Hepatocyte (in vitro differentiated cells): ENCODE results near the gene GPD2. TPM values are rescaled to one million over a fixed set of nuclear protein-coding genes. Genes with fewer than 3 reads are reported as not detected.

ENCODE experiments used
- DNase-seq: peaks from one replicate; pipeline ENCODE4 v3.0.0-alpha.2; 2016; ENCODE audit warnings: low spot score
- H2AFZ ChIP-seq: fragments of 200-600 bp; sonication (generic); 2 replicates; pipeline ENCODE4 v1.6.0; 2016; ENCODE audit warnings: antibody characterized with exemption, mild to moderate bottlenecking
- H3K27ac ChIP-seq: fragments of 200-600 bp; sonication (generic); 2 replicates; pipeline ENCODE4 v1.5.1; 2016; ENCODE audit warnings: mild to moderate bottlenecking
- H3K27me3 ChIP-seq: fragments of 200-600 bp; sonication (generic); 2 replicates; pipeline ENCODE4 v1.6.1; 2016
- H3K36me3 ChIP-seq: fragments of 200-600 bp; sonication (generic); replicated peaks from 2 replicates; pipeline ENCODE4 v1.5.1; 2016; ENCODE audit warnings: low read depth; ENCODE audit not compliant: insufficient read depth
- H3K4me1 ChIP-seq: fragments of 200-600 bp; sonication (generic); 2 replicates; pipeline ENCODE4 v1.5.1; 2016; ENCODE audit warnings: mild to moderate bottlenecking, moderate library complexity; ENCODE audit not compliant: insufficient read depth
- H3K4me2 ChIP-seq: fragments of 200-600 bp; sonication (generic); 2 replicates; pipeline ENCODE4 v1.6.0; 2016
- H3K4me3 ChIP-seq: fragments of 200-600 bp; sonication (generic); 2 replicates; pipeline ENCODE4 v1.5.1; 2016; ENCODE audit warnings: mild to moderate bottlenecking
- H3K79me2 ChIP-seq: fragments of 200-600 bp; sonication (generic); 2 replicates; pipeline ENCODE4 v1.6.0; 2017; ENCODE audit warnings: mild to moderate bottlenecking
- H3K9me2 ChIP-seq: fragments of 200-600 bp; sonication (generic); replicated peaks from 2 replicates; pipeline ENCODE4 v1.6.0; 2017; ENCODE audit warnings: mild to moderate bottlenecking; ENCODE audit not compliant: insufficient read depth
- H3K9me3 ChIP-seq: fragments of 200-600 bp; sonication (generic); 2 replicates; pipeline ENCODE4 v1.5.1; 2016; ENCODE audit warnings: low read depth, mild to moderate bottlenecking
- H4K20me1 ChIP-seq: fragments of 200-600 bp; sonication (generic); 2 replicates; pipeline ENCODE4 v1.6.0; 2016; ENCODE audit warnings: mild to moderate bottlenecking; ENCODE audit not compliant: insufficient read depth, poor library complexity, severe bottlenecking
- EZH2 ChIP-seq: fragments of 200-600 bp; sonication (generic); IDR thresholded peaks from 2 replicates; pipeline ENCODE4 v1.6.1; 2016; ENCODE audit warnings: antibody characterized with exemption, mild to moderate bottlenecking, borderline replicate concordance
- EZH2phosphoT487 ChIP-seq: fragments of 200-600 bp; sonication (generic); IDR thresholded peaks from one replicate; pipeline ENCODE4 v1.6.1; 2018; ENCODE audit warnings: antibody characterized with exemption, mild to moderate bottlenecking, low read depth, moderate library complexity; ENCODE audit not compliant: unreplicated experiment, severe bottlenecking
- WGBS: methylation state at CpG from one replicate; pipeline ENCODE4 v1.1.6; 2016; ENCODE audit warnings: low lambda C conversion rate; ENCODE audit errors: missing lambda C conversion rate; 5-methylcytosine and 5-hydroxymethylcytosine counted together
- polyA plus RNA-seq: library from polyadenylated mRNA; unstranded; fragments of >200 nt; fragmentation: Nextera tagmentation; extraction: Ambion mirVana; gene quantifications from 2 replicates; pipeline ENCODE4 v1.2.1, GENCODE V29; 2016
- total RNA-seq: library from RNA; depleted of rRNA; stranded (reverse); fragments of >200 nt; gene quantifications from 2 replicates; pipeline ENCODE4 v1.2.3, GENCODE V29; 2014
- TF ChIP-seq, protein P1 (sequence below): fragments of 200-600 bp; sonication (generic); IDR thresholded peaks from 2 replicates; pipeline ENCODE4 v1.5.1; 2016; ENCODE audit warnings: antibody characterized with exemption, mild to moderate bottlenecking; ENCODE audit not compliant: poor library complexity

GPD2 gene
- total and polyA plus RNA-seq, 2 experiments from 2014 or later: 10.8 to 71.7 TPM

DNA sequence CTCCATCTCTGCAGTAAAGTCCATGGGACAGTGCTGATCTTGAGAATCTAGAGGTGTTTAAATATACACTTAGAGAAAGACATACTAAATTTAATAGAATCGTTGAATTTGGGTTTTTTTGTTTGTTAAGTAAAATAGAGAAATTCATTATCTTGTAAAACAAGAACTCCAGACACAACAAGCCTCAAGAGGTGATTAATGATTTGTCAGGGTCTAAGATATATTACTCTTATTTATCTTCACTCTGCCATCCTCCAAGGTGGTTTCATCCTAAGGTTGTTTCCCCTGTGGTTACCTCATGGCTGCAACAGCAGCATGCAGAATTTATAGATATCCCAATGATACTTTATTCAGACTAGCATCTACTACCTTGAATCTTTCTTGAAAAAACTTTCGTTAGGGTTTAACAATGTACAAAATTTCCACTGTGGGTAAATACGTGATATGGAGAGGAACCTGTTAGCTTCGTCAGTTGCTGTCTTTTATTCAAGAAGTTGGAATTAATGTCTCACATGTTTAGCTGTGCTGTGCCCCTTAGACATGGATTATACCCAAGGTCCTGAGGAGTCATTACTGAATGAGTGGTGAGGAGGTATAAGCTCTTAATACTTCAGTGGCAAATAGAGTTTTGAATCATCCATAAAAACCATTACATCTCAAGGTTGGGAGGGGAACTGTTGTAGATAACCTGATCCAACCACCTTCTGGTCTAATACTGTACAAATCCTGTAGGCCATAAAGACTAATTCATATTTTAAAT, 128.0 kb downstream of the GPD2 start:
- H3K4me2 ChIP-seq: no peak overlapping the region
- no peak overlapping the region for H2AFZ ChIP-seq
- no peaks in the 10 kb centered on the region for H3K4me1 ChIP-seq
- no peak for TF ChIP-seq EZH2phosphoT487
- no peak for TF ChIP-seq EZH2
- TF ChIP-seq, protein P1, sequence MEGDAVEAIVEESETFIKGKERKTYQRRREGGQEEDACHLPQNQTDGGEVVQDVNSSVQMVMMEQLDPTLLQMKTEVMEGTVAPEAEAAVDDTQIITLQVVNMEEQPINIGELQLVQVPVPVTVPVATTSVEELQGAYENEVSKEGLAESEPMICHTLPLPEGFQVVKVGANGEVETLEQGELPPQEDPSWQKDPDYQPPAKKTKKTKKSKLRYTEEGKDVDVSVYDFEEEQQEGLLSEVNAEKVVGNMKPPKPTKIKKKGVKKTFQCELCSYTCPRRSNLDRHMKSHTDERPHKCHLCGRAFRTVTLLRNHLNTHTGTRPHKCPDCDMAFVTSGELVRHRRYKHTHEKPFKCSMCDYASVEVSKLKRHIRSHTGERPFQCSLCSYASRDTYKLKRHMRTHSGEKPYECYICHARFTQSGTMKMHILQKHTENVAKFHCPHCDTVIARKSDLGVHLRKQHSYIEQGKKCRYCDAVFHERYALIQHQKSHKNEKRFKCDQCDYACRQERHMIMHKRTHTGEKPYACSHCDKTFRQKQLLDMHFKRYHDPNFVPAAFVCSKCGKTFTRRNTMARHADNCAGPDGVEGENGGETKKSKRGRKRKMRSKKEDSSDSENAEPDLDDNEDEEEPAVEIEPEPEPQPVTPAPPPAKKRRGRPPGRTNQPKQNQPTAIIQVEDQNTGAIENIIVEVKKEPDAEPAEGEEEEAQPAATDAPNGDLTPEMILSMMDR: no peak
- no peak overlapping the region for H3K27ac ChIP-seq
- no peaks in the 10 kb centered on the region for H4K20me1 ChIP-seq
- WGBS: 96% methylated on average over 4 of the region's 4 CpGs
- H3K36me3 ChIP-seq: no peaks in the 10 kb centered on the region
- H3K79me2 ChIP-seq: no peaks in the 10 kb centered on the region
- H3K9me3 ChIP-seq: no peaks in the 10 kb centered on the region
- no peaks in the 10 kb centered on the region for H3K9me2 ChIP-seq
- no peak for DNase-seq
- no peaks in the 10 kb centered on the region for H3K27me3 ChIP-seq
- no peak overlapping the region for H3K4me3 ChIP-seq

DNA sequence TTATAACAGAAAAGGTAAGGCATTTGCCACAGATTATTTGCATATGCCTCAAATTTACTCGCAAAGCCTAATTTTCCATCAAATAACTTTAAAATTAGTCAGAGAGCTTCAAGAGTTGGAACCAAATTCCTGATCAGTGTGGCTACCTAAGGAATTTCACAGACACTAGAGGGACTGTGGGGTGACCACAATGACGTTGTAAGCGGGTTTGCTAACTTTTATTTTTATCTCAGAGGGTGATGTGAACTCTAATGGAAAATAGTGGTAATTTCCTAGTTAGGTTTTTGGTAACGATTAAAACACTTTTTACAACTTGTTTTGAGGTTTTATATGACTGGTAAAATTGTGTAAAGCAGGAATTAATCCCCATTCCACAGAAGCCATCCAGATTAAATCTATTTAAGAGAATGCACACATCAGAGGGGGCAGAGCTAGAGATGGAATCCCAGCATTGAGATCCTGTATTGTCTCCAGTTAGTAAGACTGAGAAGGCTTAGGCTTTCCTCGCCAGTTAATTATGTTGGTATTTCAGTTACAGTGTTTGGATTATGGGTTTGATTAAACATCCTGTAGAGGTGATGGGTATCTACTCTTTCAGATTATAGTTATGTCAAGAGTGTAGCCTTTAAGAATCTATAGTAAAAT, 129.0 kb downstream of the GPD2 start:
- Histone ChIP-seq H3K9me3 (no peaks in the 10 kb centered on the region), H3K9me2 (no peaks in the 10 kb centered on the region), H3K36me3 (no peaks in the 10 kb centered on the region), H2AFZ (no peak overlapping the region), H3K4me3 (no peak overlapping the region), H3K27ac (no peak overlapping the region), H3K4me2 (no peak overlapping the region), H3K79me2 (no peaks in the 10 kb centered on the region), H3K27me3 (no peaks in the 10 kb centered on the region), H4K20me1 (no peaks in the 10 kb centered on the region), H3K4me1 (no peaks in the 10 kb centered on the region)
- TF ChIP-seq EZH2phosphoT487 (no peak), EZH2 (no peak)
- TF ChIP-seq, protein P1: no peak
- no peak for DNase-seq
- WGBS: 84% methylated on average over 5 of the region's 5 CpGs

DNA sequence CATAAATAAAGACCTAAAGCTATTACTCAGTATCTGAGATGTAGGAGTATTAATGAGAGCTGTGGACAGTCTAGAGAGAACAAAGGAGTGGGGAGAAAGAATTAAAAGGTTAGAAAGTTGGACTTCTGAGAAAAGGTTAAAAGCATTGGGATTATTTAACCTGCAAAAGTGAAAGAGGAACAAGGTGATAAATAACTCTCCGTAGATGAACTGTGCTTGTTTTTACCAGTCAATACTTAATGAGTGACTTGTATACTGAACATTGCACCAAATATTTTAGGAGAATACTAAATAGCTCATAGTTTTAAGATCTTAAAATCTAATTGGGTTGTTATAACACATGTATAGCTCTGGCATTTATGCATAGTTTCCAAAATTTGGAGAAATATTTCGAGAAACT, 137.5 kb downstream of the GPD2 start:
- no peak overlapping the region for H2AFZ ChIP-seq
- no peaks in the 10 kb centered on the region for H3K27me3 ChIP-seq
- no peaks in the 10 kb centered on the region for H3K9me2 ChIP-seq
- no peak for TF ChIP-seq EZH2
- H3K9me3 ChIP-seq: no peaks in the 10 kb centered on the region
- no peaks in the 10 kb centered on the region for H3K36me3 ChIP-seq
- H3K4me2 ChIP-seq: no peak overlapping the region
- H4K20me1 ChIP-seq: no peaks in the 10 kb centered on the region
- no peaks in the 10 kb centered on the region for H3K79me2 ChIP-seq
- DNase-seq: no peak
- no peak overlapping the region for H3K27ac ChIP-seq
- H3K4me1 ChIP-seq: no peaks in the 10 kb centered on the region
- WGBS: 92% methylated on average over 2 of the region's 2 CpGs
- no peak overlapping the region for H3K4me3 ChIP-seq

DNA sequence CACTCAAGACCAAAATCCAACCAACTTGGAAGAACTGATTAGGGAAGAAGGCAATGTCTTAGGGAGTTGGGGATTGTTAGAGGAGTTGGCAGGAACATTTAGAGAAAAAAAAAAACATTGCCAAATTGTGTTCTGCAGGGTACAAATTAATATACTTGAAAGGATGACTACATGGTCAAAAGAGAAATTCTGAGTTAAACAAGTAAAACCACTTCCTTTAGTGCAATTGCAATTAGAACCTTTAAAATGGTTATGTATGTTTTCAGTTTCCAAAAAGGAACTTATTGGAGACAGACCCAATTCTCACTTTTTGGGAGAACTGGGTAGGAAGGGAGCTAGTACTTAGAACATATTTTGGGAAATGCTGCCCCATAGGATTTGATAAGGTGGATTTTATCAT, 137.9 kb downstream of the GPD2 start:
- TF ChIP-seq, protein P1: no peak
- TF ChIP-seq EZH2phosphoT487 (no peak), EZH2 (no peak)
- H3K27ac ChIP-seq: no peak overlapping the region
- H3K4me3 ChIP-seq: no peak overlapping the region
- no peaks in the 10 kb centered on the region for H3K4me1 ChIP-seq
- H3K9me2 ChIP-seq: no peaks in the 10 kb centered on the region
- no peaks in the 10 kb centered on the region for H3K79me2 ChIP-seq
- H3K36me3 ChIP-seq: no peaks in the 10 kb centered on the region
- no peak for DNase-seq
- no peaks in the 10 kb centered on the region for H3K9me3 ChIP-seq
- no peaks in the 10 kb centered on the region for H4K20me1 ChIP-seq
- H3K27me3 ChIP-seq: no peaks in the 10 kb centered on the region
- no peak overlapping the region for H2AFZ ChIP-seq
- H3K4me2 ChIP-seq: no peak overlapping the region
